ENCODE data around the gene DNASE1.

DNASE1 gene

GRCh38 chr16:3687021-3687420 lies 32.5 kb downstream of the DNASE1 start:
- DNase-seq: no peak
- in situ Hi-C loops (cut with HindIII; ENCODE audit: low pct_ligation_motif_present, low pct_unique_long_range_greater_than_20kb, low sequenced_read_pairs): no loop called here

- no peak for DNase-seq
- in situ Hi-C loops (cut with HindIII; ENCODE audit: low pct_ligation_motif_present, low pct_unique_long_range_greater_than_20kb, low sequenced_read_pairs): no loop called here
Measured at GRCh38 chr16:3687792-3688191, 33.3 kb downstream of the DNASE1 start.

GRCh38 chr16:3689731-3690130 lies 35.2 kb downstream of the DNASE1 start:
- DNase-seq: no peak
- in situ Hi-C loops (cut with HindIII; ENCODE audit: low pct_ligation_motif_present, low pct_unique_long_range_greater_than_20kb, low sequenced_read_pairs): no loop called here

- in situ Hi-C loops (cut with HindIII; ENCODE audit: low pct_ligation_motif_present, low pct_unique_long_range_greater_than_20kb, low sequenced_read_pairs): no loop called here
- peak; percentile 91 for DNase-seq
Measured at GRCh38 chr16:3690470-3690928, 36.0 kb downstream of the DNASE1 start.

- no peak for DNase-seq
- in situ Hi-C loops (cut with HindIII; ENCODE audit: low pct_ligation_motif_present, low pct_unique_long_range_greater_than_20kb, low sequenced_read_pairs): no loop called here
Measured at GRCh38 chr16:3690980-3691720, 36.7 kb downstream of the DNASE1 start.

GRCh38 chr16:3691761-3692160 lies 37.3 kb downstream of the DNASE1 start:
- in situ Hi-C loops (cut with HindIII; ENCODE audit: low pct_ligation_motif_present, low pct_unique_long_range_greater_than_20kb, low sequenced_read_pairs): no loop called here
- no peak for DNase-seq

- DNase-seq: no peak
- in situ Hi-C loops (cut with HindIII; ENCODE audit: low pct_ligation_motif_present, low pct_unique_long_range_greater_than_20kb, low sequenced_read_pairs): no loop called here
Measured at GRCh38 chr16:3694051-3694450, 39.6 kb downstream of the DNASE1 start.

- in situ Hi-C loops (cut with HindIII; ENCODE audit: low pct_ligation_motif_present, low pct_unique_long_range_greater_than_20kb, low sequenced_read_pairs): no loop called here
- DNase-seq: peak; percentile 78
Measured at GRCh38 chr16:3695610-3696369, 41.3 kb downstream of the DNASE1 start.

- in situ Hi-C loops (cut with HindIII; ENCODE audit: low pct_ligation_motif_present, low pct_unique_long_range_greater_than_20kb, low sequenced_read_pairs): no loop called here
- peak; percentile 34 for DNase-seq
Measured at GRCh38 chr16:3696425-3697218, 42.1 kb downstream of the DNASE1 start.

- in situ Hi-C loops (cut with HindIII; ENCODE audit: low pct_ligation_motif_present, low pct_unique_long_range_greater_than_20kb, low sequenced_read_pairs): no loop called here
- no peak for DNase-seq
Measured at GRCh38 chr16:3698941-3699340, 44.5 kb downstream of the DNASE1 start.

- no peak for DNase-seq
- in situ Hi-C loops (cut with HindIII; ENCODE audit: low pct_ligation_motif_present, low pct_unique_long_range_greater_than_20kb, low sequenced_read_pairs): no loop called here
Measured at GRCh38 chr16:3701531-3701930, 47.0 kb downstream of the DNASE1 start.

GRCh38 chr16:3702082-3702481 lies 47.6 kb downstream of the DNASE1 start:
- in situ Hi-C loops (cut with HindIII; ENCODE audit: low pct_ligation_motif_present, low pct_unique_long_range_greater_than_20kb, low sequenced_read_pairs): no loop called here
- DNase-seq: no peak

- in situ Hi-C loops (cut with HindIII; ENCODE audit: low pct_ligation_motif_present, low pct_unique_long_range_greater_than_20kb, low sequenced_read_pairs): no loop called here
- no peak for DNase-seq
Measured at GRCh38 chr16:3706253-3707012, 51.9 kb downstream of the DNASE1 start.

All from ACHN (cell line).